Right atrium auricular region (tissue), 2 donors: ENCODE results near the gene FHIT. TPM values are rescaled to one million over a fixed set of nuclear protein-coding genes. Genes with fewer than 3 reads are reported as not detected.

ENCODE experiments used
- DNase-seq: peaks from one replicate; pipeline ENCODE4 v3.0.0-alpha.2; 2019; ENCODE audit warnings: low spot score
- H3K27ac ChIP-seq, 2 donors: fragments of 200-600 bp; sonication (generic); 1 replicate in 1 of 2; 2 replicates in 1 of 2; pipeline ENCODE4 v1.5.1; 2016 to 2019
- H3K27me3 ChIP-seq, 2 donors: fragments of 200-600 bp; sonication (generic); one replicate each; pipeline versions ENCODE4 v1.5.1 to v1.6.0; 2017 to 2019
- H3K36me3 ChIP-seq: fragments of 200-600 bp; sonication (generic); one replicate; pipeline ENCODE4 v1.5.1; 2016
- H3K4me1 ChIP-seq, 2 donors: fragments of 200-600 bp; sonication (generic); one replicate each; pipeline versions ENCODE4 v1.5.1 to v1.6.0; 2017 to 2019
- H3K4me3 ChIP-seq, 2 donors: fragments of 200-600 bp; sonication (generic); 1 replicate in 1 of 2; 2 replicates in 1 of 2; pipeline ENCODE4 v1.5.1; 2017 to 2019; ENCODE audit warnings: mild to moderate bottlenecking in 1 of 2, moderate library complexity in 1 of 2
- H3K9me3 ChIP-seq, 2 donors: fragments of 200-600 bp; sonication (generic); one replicate each; pipeline ENCODE4 v1.5.1; 2019
- CTCF ChIP-seq, 2 donors: fragments of 200-600 bp; sonication (generic); IDR thresholded peaks; one replicate each; pipeline ENCODE4 v1.5.1; 2019; ENCODE audit warnings: antibody characterized with exemption in 2 of 2
- total RNA-seq, 2 donors: library from RNA; depleted of rRNA; stranded (reverse); fragments of >200 nt; gene quantifications; one replicate each; pipeline ENCODE4 v1.1.0, GENCODE V29; 2016

Gene FHIT
- total RNA-seq, 2 donors from 2014 or later, result 10.4 to 11.0 TPM

- no peak for TF ChIP-seq CTCF (IDR thresholded peaks at IDR 0.05)
- Histone ChIP-seq H3K4me1 (no peaks in the 10 kb centered on the region), H3K4me3 (no peak overlapping the region), H3K9me3 (no peaks in the 10 kb centered on the region), H3K27me3 (no peaks in the 10 kb centered on the region), H3K27ac (no peak overlapping the region), H3K36me3 (no peaks in the 10 kb centered on the region)
- DNase-seq, result no peak
Observed at GRCh38 chr3:60199306-60199705, 1051.9 kb downstream of the FHIT start.

- Histone ChIP-seq H3K36me3 (no peaks in the 10 kb centered on the region), H3K27me3 (no peaks in the 10 kb centered on the region), H3K4me3 (no peak overlapping the region), H3K4me1 (no peaks in the 10 kb centered on the region), H3K9me3 (no peaks in the 10 kb centered on the region), H3K27ac (no peak overlapping the region)
- no peak for TF ChIP-seq CTCF (IDR thresholded peaks at IDR 0.05)
- DNase-seq, result no peak
Observed at GRCh38 chr3:60198179-60198720, 1053.0 kb downstream of the FHIT start.

GRCh38 chr3:60192297-60193114 lies 1058.7 kb downstream of the FHIT start:
- Histone ChIP-seq H3K27me3 (no peaks in the 10 kb centered on the region), H3K27ac (no peak overlapping the region), H3K9me3 (no peaks in the 10 kb centered on the region), H3K36me3 (no peaks in the 10 kb centered on the region), H3K4me1 (peaks cover 0 to 3% of the 10 kb centered on the region in 2 donors), H3K4me3 (no peak overlapping the region)
- no peak for TF ChIP-seq CTCF (IDR thresholded peaks at IDR 0.05)
- no peak for DNase-seq

- no peaks in the 10 kb centered on the region for H3K27me3 ChIP-seq
- no peaks in the 10 kb centered on the region for H3K9me3 ChIP-seq
- H3K4me1 ChIP-seq, result peaks cover 0 to 3% of the 10 kb centered on the region in 2 donors
- no peak overlapping the region for H3K27ac ChIP-seq
- H3K36me3 ChIP-seq, result no peaks in the 10 kb centered on the region
- TF ChIP-seq CTCF (IDR thresholded peaks at IDR 0.05), result no peak
- no peak for DNase-seq
- no peak overlapping the region for H3K4me3 ChIP-seq
Observed at GRCh38 chr3:60190073-60190472, 1061.2 kb downstream of the FHIT start.

- H3K4me1 ChIP-seq, result peaks cover 0 to 3% of the 10 kb centered on the region in 2 donors
- H3K4me3 ChIP-seq, result no peak overlapping the region
- no peak for DNase-seq
- no peak for TF ChIP-seq CTCF (IDR thresholded peaks at IDR 0.05)
- no peak overlapping the region for H3K27ac ChIP-seq
- H3K27me3 ChIP-seq, result no peaks in the 10 kb centered on the region
- no peaks in the 10 kb centered on the region for H3K36me3 ChIP-seq
- no peaks in the 10 kb centered on the region for H3K9me3 ChIP-seq
Observed at GRCh38 chr3:60189304-60189703, 1061.9 kb downstream of the FHIT start.
